ENCODE results near the gene LANCL2.
"Not testable (repeated sequence)": the region's sequence is repeated elsewhere in the genome, so short reads cannot be mapped to it uniquely, and the experiment has no call there.

Gene LANCL2, protein sequence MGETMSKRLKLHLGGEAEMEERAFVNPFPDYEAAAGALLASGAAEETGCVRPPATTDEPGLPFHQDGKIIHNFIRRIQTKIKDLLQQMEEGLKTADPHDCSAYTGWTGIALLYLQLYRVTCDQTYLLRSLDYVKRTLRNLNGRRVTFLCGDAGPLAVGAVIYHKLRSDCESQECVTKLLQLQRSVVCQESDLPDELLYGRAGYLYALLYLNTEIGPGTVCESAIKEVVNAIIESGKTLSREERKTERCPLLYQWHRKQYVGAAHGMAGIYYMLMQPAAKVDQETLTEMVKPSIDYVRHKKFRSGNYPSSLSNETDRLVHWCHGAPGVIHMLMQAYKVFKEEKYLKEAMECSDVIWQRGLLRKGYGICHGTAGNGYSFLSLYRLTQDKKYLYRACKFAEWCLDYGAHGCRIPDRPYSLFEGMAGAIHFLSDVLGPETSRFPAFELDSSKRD

GRCh38 chr7:55365205-55365674 lies at the start of gene LANCL2:
TSS of gene LANCL2 (plus strand) at chr7:55365337. CDS start at chr7:55366026, 689 bp downstream.
- peak; percentile 76 for DNase-seq

- DNase-seq: no peak
Measured at GRCh38 chr7:55325371-55325792, 39.8 kb upstream of the LANCL2 start.

- DNase-seq: no peak
Measured at GRCh38 chr7:55326081-55326835, 38.9 kb upstream of the LANCL2 start.

DNA sequence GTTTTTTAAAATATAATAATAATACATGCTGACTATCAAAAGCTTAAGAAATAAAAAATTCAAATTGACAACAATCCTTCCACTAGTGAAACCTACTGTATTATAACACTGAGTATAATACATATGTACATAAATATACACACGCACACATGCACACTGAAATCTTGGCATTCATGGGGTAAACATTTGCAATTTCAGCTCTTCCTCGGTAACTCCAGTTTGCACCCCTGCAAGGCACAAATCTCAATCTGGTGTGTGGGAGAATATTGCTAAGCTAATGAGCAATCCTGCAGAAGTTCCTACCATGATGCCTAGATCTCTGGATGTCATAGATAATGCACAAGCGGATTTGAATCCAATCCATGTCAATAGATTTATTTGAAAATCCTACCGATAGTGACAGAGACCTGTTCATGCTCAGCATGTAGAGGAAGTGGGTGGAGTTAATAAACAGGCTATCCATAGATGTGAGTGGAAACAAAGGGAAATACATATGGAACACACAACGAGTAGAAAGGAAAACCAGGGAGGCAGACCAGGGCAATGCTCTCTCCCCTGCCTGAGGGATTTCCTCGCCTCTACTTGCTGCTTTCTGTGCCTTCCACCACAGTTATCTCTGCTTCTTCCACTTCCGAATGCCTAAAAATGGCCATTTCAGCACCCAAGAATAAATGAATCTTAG lies 38.1 kb upstream of the LANCL2 start:
- no peak for DNase-seq

DNA sequence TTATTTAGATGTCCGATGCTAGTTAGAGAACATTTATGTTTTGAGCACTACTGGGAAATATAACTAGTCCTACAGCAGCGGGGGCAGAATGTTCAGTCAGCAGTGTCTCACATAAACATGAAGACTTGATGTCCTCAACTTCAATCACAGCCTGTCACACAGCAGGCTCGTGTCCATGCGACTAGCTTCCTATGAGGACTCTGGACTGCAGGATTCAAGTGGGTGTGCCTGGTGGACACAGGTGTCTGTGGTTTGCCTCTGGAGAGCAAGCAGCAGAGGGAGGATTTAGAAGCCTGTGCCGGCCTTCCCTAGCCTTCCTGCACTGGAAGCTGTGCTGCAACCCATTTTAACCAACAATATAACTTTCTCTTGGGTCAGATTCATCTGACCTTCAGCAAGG lies 30.0 kb upstream of the LANCL2 start:
- no peak for DNase-seq

- DNase-seq: no peak
Measured at GRCh38 chr7:55335786-55336185, 29.4 kb upstream of the LANCL2 start.

- no peak for DNase-seq
Measured at GRCh38 chr7:55336540-55336939, 28.6 kb upstream of the LANCL2 start.

DNA sequence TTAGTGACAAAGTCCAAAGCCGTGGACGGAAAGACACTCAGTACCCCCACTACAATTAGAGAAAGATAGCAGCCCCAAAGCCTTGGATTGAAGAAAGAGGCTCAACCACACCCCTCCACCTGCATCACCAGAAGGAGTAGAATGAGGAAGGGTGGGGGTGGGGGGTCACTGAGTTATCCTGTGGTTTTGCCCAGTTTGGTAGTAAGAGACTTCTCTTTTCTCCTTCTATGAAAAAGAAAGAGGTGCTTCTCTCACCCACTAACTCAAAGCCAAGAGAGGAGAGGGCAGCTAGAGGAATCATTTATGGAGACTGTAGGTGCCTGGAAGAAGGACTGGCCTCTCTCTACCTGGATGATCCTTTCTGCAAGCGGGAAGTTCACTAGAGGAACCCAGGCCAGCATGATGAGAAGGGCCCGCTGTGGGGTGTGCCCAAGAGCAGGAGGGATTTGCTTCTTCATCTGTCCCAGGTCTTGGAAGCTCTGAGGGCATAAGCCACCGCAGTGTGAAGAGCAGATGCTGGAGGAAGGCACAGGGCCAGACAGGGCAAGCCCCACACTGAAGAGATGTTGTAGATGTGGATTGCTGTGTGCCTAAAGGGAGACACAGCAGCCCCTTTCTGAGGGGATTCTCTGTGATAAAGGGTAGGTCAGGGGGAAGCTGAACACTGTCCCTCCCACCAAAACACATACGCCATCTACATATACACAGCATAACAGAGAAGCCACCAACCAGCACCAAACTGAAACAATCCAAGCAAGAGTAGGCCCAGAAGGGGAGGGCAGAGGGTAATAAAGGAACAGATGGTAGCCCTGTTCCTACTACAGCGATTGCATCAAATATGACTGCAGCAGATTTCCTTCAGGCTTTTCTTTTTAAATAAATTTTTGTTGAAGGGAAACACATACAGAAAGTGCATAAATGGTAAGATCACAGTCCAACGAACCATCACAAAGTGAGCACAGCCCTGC lies 25.8 kb upstream of the LANCL2 start:
- peak; percentile 9 for DNase-seq

DNA sequence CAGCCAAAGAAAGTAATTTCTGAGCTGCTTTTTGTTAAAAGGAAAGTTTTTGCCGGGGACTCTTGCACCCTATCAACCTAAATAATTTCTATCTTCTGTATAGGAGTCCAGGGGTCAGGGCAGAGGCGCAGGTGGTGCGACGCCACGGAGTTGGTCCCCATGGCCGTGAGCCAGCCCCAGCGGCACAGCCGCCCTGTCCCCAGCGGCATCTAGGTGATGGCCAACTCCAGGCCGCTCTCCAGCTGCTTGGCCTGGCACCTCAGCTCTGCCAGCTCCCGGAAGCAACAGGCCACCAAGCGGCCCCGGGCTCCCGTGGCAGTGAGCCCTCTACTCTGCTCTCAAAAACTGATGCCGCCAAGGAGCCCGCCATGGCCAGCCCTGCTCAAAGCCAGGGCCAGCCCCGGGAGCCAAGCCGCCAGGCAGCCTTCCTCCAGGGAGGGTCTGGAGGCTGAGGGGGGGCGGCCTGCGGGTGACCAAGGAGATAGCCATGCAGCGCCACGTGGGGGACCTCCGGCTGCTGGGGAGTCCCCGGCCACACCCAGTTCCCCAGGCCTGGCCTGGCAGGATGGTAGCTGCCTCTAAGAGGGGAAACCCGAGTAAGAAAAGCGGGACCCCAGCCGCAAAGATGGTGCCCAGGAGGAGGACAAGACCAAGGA lies 22.8 kb upstream of the LANCL2 start:
- no peak for DNase-seq

- no peak for DNase-seq
Measured at GRCh38 chr7:55343002-55343781, 21.9 kb upstream of the LANCL2 start.

- DNase-seq: no peak
Measured at GRCh38 chr7:55343860-55344606, 21.1 kb upstream of the LANCL2 start.

- DNase-seq: no peak
Measured at GRCh38 chr7:55344840-55345239, 20.3 kb upstream of the LANCL2 start.

DNA sequence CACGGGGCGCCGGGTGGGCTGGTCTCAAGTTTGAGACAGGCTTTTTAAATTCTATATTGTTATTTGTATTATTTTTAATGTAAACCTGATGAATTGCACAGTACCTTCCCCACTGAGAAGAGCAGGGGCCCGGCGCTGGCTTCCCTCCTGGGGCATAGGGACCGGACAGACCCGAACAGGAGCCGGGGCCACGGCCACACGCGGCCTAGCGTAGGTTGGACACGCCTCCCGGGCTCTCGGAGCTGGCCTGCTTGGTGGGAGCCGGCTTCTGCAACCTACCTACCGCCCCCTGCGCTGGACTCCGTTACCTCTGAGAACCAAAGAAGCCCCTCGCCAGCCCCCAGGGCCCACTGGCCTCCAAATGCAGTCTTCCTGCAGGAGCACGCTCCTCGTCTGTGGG lies 19.8 kb upstream of the LANCL2 start:
- DNase-seq: no peak

GRCh38 chr7:55348502-55348901 lies 16.6 kb upstream of the LANCL2 start:
- no peak for DNase-seq

DNA sequence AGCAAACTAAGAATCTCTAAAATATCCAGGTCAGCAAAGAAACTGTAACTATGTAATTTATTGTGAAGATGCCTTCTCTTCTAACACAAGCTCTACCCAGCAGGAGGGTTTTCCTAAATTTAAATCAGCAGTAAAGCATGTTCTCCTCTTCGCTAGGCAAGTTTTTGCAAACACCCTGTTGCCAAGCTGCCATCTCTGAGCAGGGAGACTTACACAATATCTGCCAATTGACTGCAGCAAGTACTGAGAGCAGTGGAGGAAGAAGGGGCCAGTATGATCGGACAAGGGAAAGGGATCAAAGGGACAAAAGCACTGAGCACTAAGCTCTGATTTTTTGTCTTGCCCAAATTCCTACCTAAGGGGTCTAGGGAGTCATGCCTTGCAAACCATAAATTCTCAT lies 16.0 kb upstream of the LANCL2 start:
- DNase-seq: no peak

DNA sequence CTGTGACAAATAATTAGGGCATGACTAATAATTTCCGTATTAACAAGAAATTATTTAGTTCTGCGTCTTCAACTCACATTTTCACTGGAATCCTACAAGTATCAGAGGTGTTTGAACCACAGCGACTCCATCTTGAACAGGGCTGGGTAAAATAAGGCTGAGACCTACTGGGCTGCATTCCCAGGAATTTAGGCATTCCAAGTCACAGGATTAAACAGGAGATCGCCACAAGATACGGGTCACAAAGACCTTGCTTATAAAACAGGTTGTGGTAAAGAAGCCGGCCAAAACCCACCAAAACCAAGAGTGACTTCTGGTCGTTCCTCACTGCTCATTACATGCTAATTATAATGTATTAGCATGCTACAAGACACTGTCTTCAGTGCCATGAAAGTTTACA lies 14.9 kb upstream of the LANCL2 start:
- DNase-seq: no peak

DNA sequence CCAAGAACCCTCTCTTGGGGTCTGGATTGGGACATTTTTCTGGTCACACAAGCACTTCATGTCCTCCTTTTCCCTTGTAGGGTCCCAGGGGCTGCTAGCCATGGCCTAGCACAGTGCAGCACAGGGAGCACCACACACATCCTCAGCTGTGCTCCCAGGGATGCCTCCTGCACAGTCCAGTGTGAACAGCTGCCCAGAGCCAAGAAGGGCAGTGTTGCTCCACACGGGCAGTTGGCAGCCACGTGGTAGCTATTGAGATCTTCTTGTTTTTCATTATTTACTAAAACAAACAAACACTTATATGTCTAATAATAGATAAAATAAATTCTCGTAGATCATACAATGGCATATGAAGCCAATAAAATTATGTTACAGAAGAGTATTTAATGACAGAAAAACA lies 13.9 kb upstream of the LANCL2 start:
- no peak for DNase-seq

GRCh38 chr7:55352947-55353273 lies 12.2 kb upstream of the LANCL2 start:
- not testable (repeated sequence) for DNase-seq

DNA sequence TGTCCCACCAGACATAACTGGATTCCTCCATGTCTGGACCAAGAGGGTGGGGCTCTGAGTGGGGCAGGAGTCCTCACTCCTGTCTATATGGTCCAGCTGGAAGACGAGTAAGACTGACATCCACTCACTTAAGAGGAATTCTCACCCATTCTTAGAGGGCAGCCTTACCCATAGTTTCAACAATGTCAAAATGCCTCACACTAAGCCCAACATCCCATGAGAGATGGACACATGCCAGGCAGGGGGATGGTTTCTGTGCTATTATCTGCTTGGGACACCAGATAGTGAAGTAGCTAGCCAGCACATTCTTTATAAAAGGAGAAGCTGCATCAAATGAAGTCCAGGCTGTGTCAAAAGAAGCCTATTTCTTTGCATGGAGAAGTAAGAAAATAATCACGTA lies 4.7 kb upstream of the LANCL2 start:
- DNase-seq: no peak

DNA sequence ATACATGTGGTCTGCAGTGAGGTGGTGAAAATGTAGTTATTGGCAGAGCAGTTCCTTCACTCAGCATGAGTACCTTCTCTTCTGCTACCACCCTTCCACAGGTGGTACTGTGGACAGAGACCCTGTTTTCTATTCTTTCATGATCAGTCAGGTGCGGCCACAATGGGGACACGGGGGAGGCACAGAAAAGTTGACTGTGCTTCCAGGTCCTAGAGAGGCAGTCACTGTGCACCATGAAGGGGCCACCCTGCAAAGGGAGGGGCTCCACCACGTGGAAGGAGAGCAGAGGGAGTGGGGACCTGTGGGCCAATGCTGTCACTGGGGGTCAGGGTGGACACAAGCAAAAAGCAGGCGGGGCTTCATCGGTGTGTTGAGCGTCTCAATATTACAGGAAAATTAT lies 3.6 kb upstream of the LANCL2 start:
- no peak for DNase-seq
